Measurements from ENCODE around the gene MLX.
A peak's percentile ranks its signal among the peaks of the same experiment; 100 is the strongest.
"Not testable (repeated sequence)": the region's sequence is repeated elsewhere in the genome, so short reads cannot be mapped to it uniquely, and the experiment has no call there.

MLX gene

GRCh38 chr17:42581744-42582270 lies 14.9 kb downstream of the MLX start:
- DNase-seq: no peak

DNA sequence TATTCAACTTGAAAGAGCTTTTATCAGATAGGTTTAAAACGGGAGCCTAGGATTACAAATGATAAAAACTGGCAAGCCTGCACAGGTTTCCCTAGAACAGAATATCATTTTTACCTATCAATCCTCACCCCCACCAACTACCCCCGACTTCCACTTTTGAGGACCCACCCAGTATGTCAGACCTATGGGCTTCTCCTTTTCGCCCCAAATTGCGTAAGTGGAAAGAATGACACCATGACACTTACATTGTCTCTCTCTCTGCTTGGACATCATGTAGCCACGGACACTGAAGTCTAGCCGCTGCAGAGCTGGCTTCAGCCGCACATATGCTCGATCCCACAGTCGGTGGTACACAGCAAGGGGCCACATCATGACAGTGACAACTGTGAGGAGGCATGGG lies 18.0 kb downstream of the MLX start:
- no peak for DNase-seq

- DNase-seq: no peak
Measured at GRCh38 chr17:42585353-42585752, 18.5 kb downstream of the MLX start.

GRCh38 chr17:42586514-42587230 lies 19.8 kb downstream of the MLX start:
- no peak for DNase-seq

DNA sequence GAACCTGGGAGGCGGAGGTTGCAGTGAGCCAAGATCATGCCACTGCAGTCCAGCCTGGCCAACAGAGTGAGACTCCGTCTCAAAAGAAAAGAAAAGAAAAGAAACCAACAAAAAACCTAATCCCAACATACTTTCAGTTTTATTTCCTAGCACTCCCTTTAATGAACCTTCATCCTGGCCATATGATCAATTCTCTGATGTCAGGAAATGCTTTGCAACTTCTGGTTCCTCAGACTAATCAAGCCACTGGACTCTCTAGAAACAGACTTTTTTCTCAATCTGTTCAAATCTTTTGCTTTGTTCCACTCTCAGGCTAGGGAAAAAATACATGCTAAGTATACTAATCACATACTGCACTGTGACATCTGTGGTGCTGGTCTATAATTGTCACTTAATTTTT lies 24.0 kb downstream of the MLX start:
- DNase-seq: no peak

- DNase-seq: no peak
Measured at GRCh38 chr17:42591411-42591810, 24.5 kb downstream of the MLX start.

GRCh38 chr17:42596386-42596785 lies 29.5 kb downstream of the MLX start:
- no peak for DNase-seq

GRCh38 chr17:42598905-42599304 lies 32.0 kb downstream of the MLX start:
- DNase-seq: no peak

- DNase-seq: no peak
Measured at GRCh38 chr17:42603318-42603717, 36.4 kb downstream of the MLX start.

GRCh38 chr17:42607769-42608168 lies 40.9 kb downstream of the MLX start:
- no peak for DNase-seq

DNA sequence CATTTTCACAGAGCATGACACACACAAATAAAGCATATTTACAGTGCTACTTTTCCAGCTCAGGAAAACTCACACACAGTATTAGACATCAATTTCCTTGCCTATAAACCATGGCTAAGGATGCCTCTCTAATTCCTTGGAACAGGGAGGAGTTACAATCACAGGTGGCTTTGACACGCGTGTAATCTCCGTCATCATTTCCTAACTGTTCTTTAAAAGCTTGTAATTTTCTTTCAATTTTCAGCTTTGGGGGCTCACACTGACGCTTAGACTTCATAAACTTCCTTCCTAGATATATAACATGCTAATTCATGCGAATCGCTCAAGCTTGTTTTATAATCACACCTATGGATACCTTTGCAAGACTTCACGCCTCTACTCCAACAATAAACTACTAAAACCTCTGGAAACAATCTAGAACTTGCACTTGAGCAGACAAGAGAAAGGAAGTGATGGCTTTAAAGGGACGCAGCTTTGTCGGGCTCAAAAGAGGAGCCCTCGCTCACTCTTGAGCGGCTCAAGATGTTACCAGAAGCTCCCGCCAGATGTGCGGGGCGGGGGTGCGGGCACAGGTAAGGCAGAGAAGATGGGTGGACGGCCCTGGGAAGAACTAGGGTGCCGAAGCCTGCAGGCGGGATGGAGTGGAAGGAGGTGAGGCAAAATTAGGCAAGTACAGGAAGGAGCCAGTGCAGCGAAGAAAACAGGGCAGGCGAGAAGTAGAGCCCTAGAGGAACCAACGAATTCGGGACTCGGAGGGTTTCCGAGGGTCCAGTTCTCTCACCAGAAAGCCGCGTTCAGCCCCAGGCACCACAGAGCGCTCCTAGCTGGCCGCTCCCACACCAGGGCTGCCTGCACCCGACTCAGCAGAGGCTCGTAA lies 41.6 kb downstream of the MLX start:
- DNase-seq: peak in 1 of 4 experiments; percentile 29

DNA sequence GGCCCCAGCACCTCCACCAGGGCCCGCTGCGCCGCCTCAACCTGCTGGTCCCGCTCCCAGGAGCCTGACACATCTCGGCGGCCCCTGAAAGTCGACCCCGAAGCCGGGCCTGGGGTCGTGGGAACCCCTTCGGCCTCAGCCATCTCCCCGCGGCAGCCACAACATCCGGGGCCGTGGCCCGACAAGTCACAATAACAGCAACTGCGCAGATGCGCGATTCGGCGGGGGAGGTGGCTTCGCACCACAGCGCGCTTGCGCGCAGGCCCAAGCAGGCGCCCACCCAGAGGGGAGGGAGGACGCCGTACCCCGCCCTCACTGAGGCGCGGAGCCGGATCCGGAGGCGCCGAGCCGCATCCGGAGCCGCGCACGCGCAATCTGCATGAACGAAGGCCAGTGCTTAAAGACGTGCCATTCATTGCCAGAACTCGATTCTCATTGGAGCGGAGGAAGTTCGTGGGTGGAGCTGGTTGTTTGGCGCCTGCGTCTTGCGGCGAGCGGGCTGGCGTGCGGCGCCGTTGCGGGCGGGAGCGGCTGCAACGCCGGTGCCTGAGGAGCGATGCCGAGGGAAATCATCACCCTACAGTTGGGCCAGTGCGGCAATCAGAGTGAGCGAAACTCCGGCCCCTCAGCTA lies 42.4 kb downstream of the MLX start, which contains the start of the genes RETREG3 and TUBG1:
Gene RETREG3, minus strand, starts transcription at position 193 of the 632 bp plus-strand sequence. Its CDS starts 50 bp downstream, at position 143.
Gene TUBG1, plus strand, starts transcription at position 502 of the 632 bp plus-strand sequence. Its CDS starts 55 bp downstream, at position 557.
- DNase-seq: peak; percentile 96 to 99 (median 98)

GRCh38 chr17:42609814-42610801 lies 43.2 kb downstream of the MLX start:
- not testable (repeated sequence) for DNase-seq

- no peak for DNase-seq
Measured at GRCh38 chr17:42612013-42612412, 45.1 kb downstream of the MLX start.

DNA sequence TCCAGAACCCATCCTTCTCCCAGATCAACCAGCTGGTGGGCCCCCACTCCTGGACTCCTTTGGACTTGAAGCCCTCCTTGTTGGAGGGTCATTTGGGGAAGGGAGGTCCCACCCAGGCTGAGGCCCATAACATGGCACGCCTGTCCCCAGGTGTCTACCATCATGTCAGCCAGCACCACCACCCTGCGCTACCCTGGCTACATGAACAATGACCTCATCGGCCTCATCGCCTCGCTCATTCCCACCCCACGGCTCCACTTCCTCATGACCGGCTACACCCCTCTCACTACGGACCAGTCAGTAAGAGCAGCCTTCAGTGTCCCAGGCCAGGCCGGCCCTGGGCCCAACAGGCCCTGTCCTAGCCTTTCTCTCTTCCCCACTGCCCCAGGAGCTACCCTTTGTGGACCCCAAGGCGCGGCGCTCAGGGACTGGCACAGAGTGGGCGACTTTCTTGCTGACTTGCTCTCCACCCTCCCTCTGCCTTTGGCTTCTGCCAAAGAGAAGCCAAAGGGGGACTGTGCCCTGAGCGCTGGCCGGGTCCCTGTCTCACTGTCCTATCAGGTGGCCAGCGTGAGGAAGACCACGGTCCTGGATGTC lies 46.9 kb downstream of the MLX start:
- no peak for DNase-seq

- DNase-seq: no peak
Measured at GRCh38 chr17:42617956-42618431, 51.1 kb downstream of the MLX start.

DNA sequence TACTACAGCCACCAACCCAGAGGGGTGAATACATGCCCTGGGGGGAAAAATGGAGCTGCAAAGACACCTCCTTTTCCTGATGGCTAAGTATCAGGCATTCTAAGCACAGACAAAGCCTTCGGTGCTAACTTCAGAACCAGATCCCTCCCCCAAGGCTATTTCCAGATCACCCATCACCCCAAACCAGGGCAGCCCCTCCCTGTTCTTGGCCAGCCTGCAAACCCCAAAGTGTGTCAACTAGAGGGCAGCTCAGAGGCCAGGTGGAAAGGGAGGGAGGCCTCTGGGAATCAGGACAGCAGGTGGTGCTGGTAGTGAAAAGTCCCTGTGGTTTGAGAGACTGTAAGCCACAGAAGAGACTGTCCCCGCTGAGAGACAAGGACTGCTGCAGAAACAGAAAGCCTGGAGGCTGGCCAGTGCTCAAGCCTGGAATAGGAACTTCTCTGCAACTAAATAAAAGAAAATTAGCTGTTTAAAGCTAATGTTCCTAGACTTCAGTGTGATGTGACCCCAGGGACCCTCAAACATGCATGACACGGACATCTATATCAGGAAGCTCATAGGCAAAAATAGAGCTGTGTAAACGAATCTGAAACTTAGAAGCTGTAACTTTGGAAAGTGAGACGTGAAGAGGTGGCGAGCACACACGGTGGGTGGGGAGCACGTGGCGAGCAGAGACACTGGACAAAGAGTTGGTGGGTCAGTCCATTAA lies 51.7 kb downstream of the MLX start:
- no peak for DNase-seq

DNA sequence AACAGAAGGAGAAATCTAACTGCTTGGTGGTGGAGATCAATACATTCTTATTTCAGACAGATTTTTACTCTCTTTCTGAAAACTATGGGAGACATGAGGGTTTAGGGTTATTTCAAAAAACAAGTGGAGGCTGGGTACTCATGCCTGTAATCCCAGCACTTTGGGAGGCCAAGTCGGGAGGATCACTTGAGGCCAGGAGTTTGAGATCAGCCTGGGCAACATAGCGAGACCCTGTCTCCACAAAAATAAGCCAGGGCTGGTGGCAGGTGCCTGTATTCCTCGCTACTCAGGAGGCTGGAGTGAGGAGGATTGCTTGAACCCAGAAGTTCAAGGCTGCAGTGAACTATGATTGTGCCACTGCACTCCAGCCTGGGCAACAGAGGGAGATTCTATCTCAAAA lies 55.1 kb downstream of the MLX start:
- not testable (repeated sequence) for DNase-seq
